ENCODE results near the gene ZFP1.

Gene ZFP1

GRCh38 chr16:75148311-75149195 lies at the start of gene ZFP1:
Gene ZFP1, plus strand, starts transcription at chr16:75148524. Its CDS starts 4,428 bp downstream, at chr16:75152952.
- DNase-seq (ENCODE audit: low spot score), result peak; percentile 91

GRCh38 chr16:75099075-75099667 lies 49.2 kb upstream of the ZFP1 start:
- no peak for DNase-seq (ENCODE audit: low spot score)

GRCh38 chr16:75099738-75100602 lies 48.4 kb upstream of the ZFP1 start:
- DNase-seq (ENCODE audit: low spot score), result no peak

- DNase-seq (ENCODE audit: low spot score), result no peak
These were observed 47.7 kb upstream of the ZFP1 start for GRCh38 chr16:75100603-75100990.

- DNase-seq (ENCODE audit: low spot score), result no peak
These were observed 46.7 kb upstream of the ZFP1 start for GRCh38 chr16:75101635-75102034.

- DNase-seq (ENCODE audit: low spot score), result no peak
These were observed 45.7 kb upstream of the ZFP1 start for GRCh38 chr16:75102595-75102994.

GRCh38 chr16:75103994-75104393 lies 44.3 kb upstream of the ZFP1 start:
- DNase-seq (ENCODE audit: low spot score), result no peak

- no peak for DNase-seq (ENCODE audit: low spot score)
These were observed 43.5 kb upstream of the ZFP1 start for GRCh38 chr16:75104836-75105235.

GRCh38 chr16:75105306-75106061 lies 42.8 kb upstream of the ZFP1 start:
- peak; percentile 84 for DNase-seq (ENCODE audit: low spot score)

- DNase-seq (ENCODE audit: low spot score), result no peak
These were observed 41.7 kb upstream of the ZFP1 start for GRCh38 chr16:75106351-75107274.

- DNase-seq (ENCODE audit: low spot score), result no peak
These were observed 40.8 kb upstream of the ZFP1 start for GRCh38 chr16:75107505-75107904.

- DNase-seq (ENCODE audit: low spot score), result peak; percentile 71
These were observed 39.3 kb upstream of the ZFP1 start for GRCh38 chr16:75108792-75109731.

- peak; percentile 47 for DNase-seq (ENCODE audit: low spot score)
These were observed 38.5 kb upstream of the ZFP1 start for GRCh38 chr16:75109732-75110243.

GRCh38 chr16:75110637-75111513 lies 37.4 kb upstream of the ZFP1 start:
- peak; percentile 93 for DNase-seq (ENCODE audit: low spot score)

- DNase-seq (ENCODE audit: low spot score), result no peak
These were observed 36.8 kb upstream of the ZFP1 start for GRCh38 chr16:75111514-75111940.

GRCh38 chr16:75111961-75112733 lies 36.2 kb upstream of the ZFP1 start:
- no peak for DNase-seq (ENCODE audit: low spot score)

- DNase-seq (ENCODE audit: low spot score), result no peak
These were observed 35.4 kb upstream of the ZFP1 start for GRCh38 chr16:75112734-75113491.
